Vagina (tissue), 2 donors: ENCODE data around the gene LTBP2.

Experiments
- CTCF ChIP-seq, 3 experiments: fragments of 450-650 bp in 2 of 3; fragments of 200-600 bp in 1 of 3; sonication (generic) in 1 of 3; IDR thresholded peaks; one replicate each; pipeline ENCODE4 v1.5.1; 2017 to 2019; ENCODE audit warnings: antibody characterized with exemption in 3 of 3, mild to moderate bottlenecking in 2 of 3, moderate library complexity in 2 of 3
- POLR2A ChIP-seq, 2 donors: fragments of 450-650 bp; IDR thresholded peaks; one replicate each; pipeline ENCODE4 v1.6.1; 2017; ENCODE audit warnings: antibody characterized with exemption in 2 of 2, mild to moderate bottlenecking in 2 of 2, moderate library complexity in 2 of 2

DNA sequence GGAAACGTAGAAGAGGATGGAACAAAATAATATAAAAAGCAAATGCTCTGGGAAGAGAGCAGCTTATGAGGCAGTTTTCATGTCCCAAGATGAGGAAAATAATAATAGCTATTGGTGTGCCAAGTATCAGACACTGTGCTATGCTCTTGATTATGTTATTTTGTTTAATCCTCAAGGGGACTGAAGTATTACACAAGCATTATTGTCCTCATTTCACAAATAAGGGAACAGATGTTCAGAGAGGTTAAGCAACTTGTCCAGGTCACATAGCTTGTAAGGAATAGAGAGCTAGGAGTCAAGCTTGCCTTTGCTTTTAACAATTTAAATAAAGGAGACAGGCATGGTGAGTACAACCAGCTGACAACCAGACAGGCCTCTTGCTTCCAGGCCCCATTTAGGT is 26.9 kb upstream of the LTBP2 start:
- TF ChIP-seq POLR2A (IDR thresholded peaks at IDR 0.05) (no peak), CTCF (IDR thresholded peaks at IDR 0.05) (no peak)
